GM12878 (cell line): ENCODE data around the gene SRCAP. TPM values are rescaled to one million over a fixed set of nuclear protein-coding genes. Genes with fewer than 3 reads are reported as not detected.

Source experiments
- ATAC-seq: fragments of 200-7000 bp; cut with Tn5 transposase; 3 replicates; pipeline ENCODE4 v1.9.1; 2020; ENCODE audit warnings: mild to moderate bottlenecking, moderate library complexity
- BruUV-seq: library from RNA; stranded (reverse); fragments of 400-500 nt; replicated peaks from 2 replicates; lab custom pipeline; 2021; lab: Mats Ljungman, UMichigan
- CTCF ChIA-PET: fragments of 300-600 bp; sonication (Branson Sonifier 250); formaldehyde crosslinking; extraction: SDS; loops from one replicate; lab custom pipeline; 2021; ENCODE audit warnings: inconsistent platforms; lab: Yijun Ruan, JAX
- POLR2A ChIA-PET: fragments of 350-600 bp; formaldehyde crosslinking; extraction: SDS; loops from one replicate; lab custom pipeline; 2021; ENCODE audit warnings: inconsistent platforms; lab: Charles Lee
- RAD21 ChIA-PET: fragments of 300-600 bp; sonication (Branson Sonifier 250); formaldehyde crosslinking; loops from one replicate; lab custom pipeline; 2023; ENCODE audit warnings: antibody characterized with exemption; ENCODE audit not compliant: unreplicated experiment; lab: Charles Lee
- SMC1A ChIA-PET: fragments of 300-600 bp; sonication (Branson Sonifier 250); formaldehyde crosslinking; loops from one replicate; lab custom pipeline; 2023; ENCODE audit not compliant: unreplicated experiment, uncharacterized antibody; lab: Charles Lee
- DNase-seq: peaks from one replicate; pipeline ENCODE4 v3.0.0-alpha.2; 2011; ENCODE audit warnings: low read depth, low spot score
- FAIRE-seq: peaks from 3 replicates; lab custom pipeline; 2011; peaks lifted over from hg19 to GRCh38; lab: Jason Lieb, UNC
- H2AFZ ChIP-seq: 2 replicates; pipeline ENCODE4 v1.6.0; 2011; ENCODE audit warnings: low read depth, low read length, control low read depth; ENCODE audit not compliant: control insufficient read depth
- H3K27ac ChIP-seq: 2 replicates; pipeline ENCODE4 v1.5.1; 2011; ENCODE audit warnings: control low read depth; ENCODE audit not compliant: control insufficient read depth, insufficient read depth
- H3K27me3 ChIP-seq, 2 experiments: replicated peaks in 1 of 2; 2 replicates each; pipeline versions ENCODE4 v1.6.0 to v1.6.1; 2011; ENCODE audit warnings: low read length in 1 of 2; ENCODE audit not compliant: control insufficient read depth in 2 of 2, insufficient read depth in 2 of 2
- H3K36me3 ChIP-seq, 2 experiments: 2 replicates each; pipeline ENCODE4 v1.5.1; 2011; ENCODE audit warnings: low read length in 1 of 2; ENCODE audit not compliant: control insufficient read depth in 2 of 2, insufficient read depth in 2 of 2
- H3K4me1 ChIP-seq: 2 replicates; pipeline ENCODE4 v1.6.1; 2011; ENCODE audit warnings: mild to moderate bottlenecking, low read length, moderate library complexity, mixed read lengths; ENCODE audit not compliant: control insufficient read depth, insufficient read depth
- H3K4me2 ChIP-seq: 2 replicates; pipeline ENCODE4 v1.6.0; 2011; ENCODE audit warnings: control low read depth; ENCODE audit not compliant: control insufficient read depth, insufficient read depth
- H3K4me3 ChIP-seq: fragments of 200-600 bp; sonication (generic); 2 replicates; pipeline ENCODE4 v1.5.1; 2016
- H3K79me2 ChIP-seq: 2 replicates; pipeline ENCODE4 v1.6.0; 2011; ENCODE audit warnings: low read length; ENCODE audit not compliant: control insufficient read depth, insufficient read depth
- H3K9ac ChIP-seq: 2 replicates; pipeline ENCODE4 v1.8.0; 2011; ENCODE audit warnings: low read length, control low read depth, mixed read lengths; ENCODE audit not compliant: control insufficient read depth, insufficient read depth
- H3K9me3 ChIP-seq: replicated peaks from 3 replicates; pipeline ENCODE4 v1.5.1; 2011; ENCODE audit warnings: mild to moderate bottlenecking, low read length; ENCODE audit not compliant: control insufficient read depth, insufficient read depth
- H4K20me1 ChIP-seq: 2 replicates; pipeline ENCODE4 v1.6.0; 2011; ENCODE audit not compliant: control insufficient read depth, insufficient read depth
- HCFC1 ChIP-seq: fragments of 150-350 bp; IDR thresholded peaks from 2 replicates; pipeline ENCODE4 v1.6.1; 2014; ENCODE audit warnings: low read length
- MXI1 ChIP-seq: fragments of 150-350 bp; IDR thresholded peaks from 2 replicates; pipeline ENCODE4 v1.6.1; 2011; ENCODE audit warnings: low read depth, mild to moderate bottlenecking, inconsistent platforms, low read length, improper control_type of control experiment
- WGBS: methylation state at CpG from one replicate; pipeline ENCODE4 v1.1.6; 2016; ENCODE audit warnings: low lambda C conversion rate; ENCODE audit not compliant: insufficient replicate concordance, insufficient coverage; ENCODE audit errors: missing lambda C conversion rate; 5-methylcytosine and 5-hydroxymethylcytosine counted together
- in situ Hi-C: fragments of 300-500 bp; cut with MboI; formaldehyde crosslinking; loops from 9 replicates; pipeline ENCODE4 v1.14.3; 2018; ENCODE audit warnings: mixed read lengths
- intact Hi-C: fragments of 100-400 bp; cut with micrococcal nuclease; formaldehyde crosslinking; loops from one replicate; pipeline ENCODE4 v1.14.2; 2022; ENCODE audit not compliant: unreplicated experiment
- polyA plus RNA-seq, 11 experiments: library from polyadenylated mRNA; depleted of rRNA in 4 of 11; unstranded in 6 of 11; stranded (reverse) in 5 of 11; fragments of >200 nt; fragmentation: Nextera tagmentation in 4 of 11; fragmentation: Illumina TruSeq in 1 of 11; extraction: Ambion mirVana in 4 of 11; extraction: Trizol in 1 of 11; gene quantifications; 1 replicate in 1 of 11; 2 replicates in 10 of 11; pipeline versions ENCODE4 v1.2.1 to v1.2.3, GENCODE V29; 2011 to 2016; ENCODE audit warnings: inconsistent platforms in 2 of 11, missing spikeins in 2 of 11, low read depth in 1 of 11
- total RNA-seq, 4 experiments: library from RNA; depleted of rRNA in 3 of 4; stranded (reverse); fragments of >200 nt in 3 of 4; fragmentation: Illumina TruSeq in 1 of 4; extraction: Trizol in 1 of 4; gene quantifications; 2 replicates each; pipeline versions ENCODE4 v1.2.1 to v1.2.3, GENCODE V29; 2013 to 2021
- TF ChIP-seq, protein P1 (sequence below): fragments of 450-650 bp; IDR thresholded peaks from 2 replicates; pipeline ENCODE4 v1.6.1; 2017; ENCODE audit warnings: antibody characterized with exemption, mild to moderate bottlenecking, moderate library complexity

Gene SRCAP
- total and polyA plus RNA-seq, 10 of the 15 experiments (the other 5 are each of a cell fraction or from before 2014, with no cell fraction given): 0.24 to 58.4 (median 11.6) TPM

DNA sequence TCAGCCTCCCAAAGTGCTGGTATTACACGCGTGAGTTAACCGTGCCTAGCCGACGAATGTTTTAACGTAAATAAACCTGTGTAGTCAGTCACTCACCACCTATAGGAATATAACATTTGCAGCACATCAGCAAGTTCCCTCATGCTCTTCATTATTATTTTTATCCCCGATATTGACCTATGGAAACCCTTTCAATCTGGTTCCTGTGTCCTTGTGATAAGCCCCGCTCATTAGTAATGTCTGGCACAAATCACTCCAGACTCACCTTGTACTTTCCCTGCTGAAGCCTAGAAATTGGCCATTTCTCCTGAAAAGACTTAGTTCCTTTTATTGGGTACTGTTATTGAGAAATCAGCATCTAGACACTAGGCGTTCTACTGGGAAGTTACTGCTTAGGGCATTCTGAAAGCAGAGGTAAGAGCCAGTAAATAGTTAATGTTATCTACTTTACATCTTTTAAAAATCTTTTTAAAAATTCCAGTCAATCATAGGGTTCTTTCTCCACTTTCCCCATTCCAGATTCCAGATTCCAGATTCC lies 47.7 kb downstream of the SRCAP start:
- H3K9me3 ChIP-seq: no peaks in the 10 kb centered on the region
- H3K9ac ChIP-seq: no peak overlapping the region
- H3K4me2 ChIP-seq: no peak overlapping the region
- H3K4me3 ChIP-seq: no peak overlapping the region
- peaks cover 18% of the 10 kb centered on the region for H3K79me2 ChIP-seq
- RAD21 ChIA-PET: interaction anchor here (1.8 kb wide), 1 partner anchor 195 kb away, joined by 6 read pairs; no protein-coding TSS in a partner anchor
- H3K36me3 ChIP-seq: peaks cover 4 to 5% of the 10 kb centered on the region in 2 experiments; a peak in 3 of 4 replicates
- no peaks in the 10 kb centered on the region for H3K27me3 ChIP-seq
- DNase-seq (no peak), ATAC-seq (no peak), FAIRE-seq (no peak)
- 89% methylated on average over 9 of the region's 9 CpGs for WGBS
- CTCF ChIA-PET: interaction anchor here (1.3 to 1.9 kb wide), 3 partner anchors 68 to 195 kb away, joined by 3 to 9 read pairs (median 6); no protein-coding TSS in a partner anchor
- peaks cover 9% of the 10 kb centered on the region for H3K4me1 ChIP-seq
- TF ChIP-seq MXI1 (no peak), HCFC1 (no peak)
- TF ChIP-seq, protein P1, sequence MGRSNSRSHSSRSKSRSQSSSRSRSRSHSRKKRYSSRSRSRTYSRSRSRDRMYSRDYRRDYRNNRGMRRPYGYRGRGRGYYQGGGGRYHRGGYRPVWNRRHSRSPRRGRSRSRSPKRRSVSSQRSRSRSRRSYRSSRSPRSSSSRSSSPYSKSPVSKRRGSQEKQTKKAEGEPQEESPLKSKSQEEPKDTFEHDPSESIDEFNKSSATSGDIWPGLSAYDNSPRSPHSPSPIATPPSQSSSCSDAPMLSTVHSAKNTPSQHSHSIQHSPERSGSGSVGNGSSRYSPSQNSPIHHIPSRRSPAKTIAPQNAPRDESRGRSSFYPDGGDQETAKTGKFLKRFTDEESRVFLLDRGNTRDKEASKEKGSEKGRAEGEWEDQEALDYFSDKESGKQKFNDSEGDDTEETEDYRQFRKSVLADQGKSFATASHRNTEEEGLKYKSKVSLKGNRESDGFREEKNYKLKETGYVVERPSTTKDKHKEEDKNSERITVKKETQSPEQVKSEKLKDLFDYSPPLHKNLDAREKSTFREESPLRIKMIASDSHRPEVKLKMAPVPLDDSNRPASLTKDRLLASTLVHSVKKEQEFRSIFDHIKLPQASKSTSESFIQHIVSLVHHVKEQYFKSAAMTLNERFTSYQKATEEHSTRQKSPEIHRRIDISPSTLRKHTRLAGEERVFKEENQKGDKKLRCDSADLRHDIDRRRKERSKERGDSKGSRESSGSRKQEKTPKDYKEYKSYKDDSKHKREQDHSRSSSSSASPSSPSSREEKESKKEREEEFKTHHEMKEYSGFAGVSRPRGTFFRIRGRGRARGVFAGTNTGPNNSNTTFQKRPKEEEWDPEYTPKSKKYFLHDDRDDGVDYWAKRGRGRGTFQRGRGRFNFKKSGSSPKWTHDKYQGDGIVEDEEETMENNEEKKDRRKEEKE: no peak
- no peak overlapping the region for H2AFZ ChIP-seq
- H4K20me1 ChIP-seq: no peaks in the 10 kb centered on the region; the same call in 1 of the 2 replicates
- H3K27ac ChIP-seq: no peak overlapping the region
- in situ Hi-C loops: no loop called here
- POLR2A ChIA-PET: interaction anchor here (0.6 to 2.0 kb wide), 3 partner anchors 13 to 47 kb away, joined by 3 to 9 read pairs (median 5); partner anchors contain the start of gene SRCAP
- intact Hi-C loops: no loop called here
- SMC1A ChIA-PET: interaction anchor here (1.4 to 1.6 kb wide), 2 partner anchors 9 to 128 kb away, joined by 4 read pairs; no protein-coding TSS in a partner anchor
- no TSS peak for BruUV-seq
